HG03196 (cell line): ENCODE data around the gene DOCK2.
"Not testable (repeated sequence)": the region's sequence is repeated elsewhere in the genome, so short reads cannot be mapped to it uniquely, and the experiment has no call there.

Experiments used
- ATAC-seq: cut with Tn5 transposase; IDR thresholded peaks from one replicate; pipeline ENCODE4 v1.9.1; 2021; ENCODE audit not compliant: unreplicated experiment

The DOCK2 gene

DNA sequence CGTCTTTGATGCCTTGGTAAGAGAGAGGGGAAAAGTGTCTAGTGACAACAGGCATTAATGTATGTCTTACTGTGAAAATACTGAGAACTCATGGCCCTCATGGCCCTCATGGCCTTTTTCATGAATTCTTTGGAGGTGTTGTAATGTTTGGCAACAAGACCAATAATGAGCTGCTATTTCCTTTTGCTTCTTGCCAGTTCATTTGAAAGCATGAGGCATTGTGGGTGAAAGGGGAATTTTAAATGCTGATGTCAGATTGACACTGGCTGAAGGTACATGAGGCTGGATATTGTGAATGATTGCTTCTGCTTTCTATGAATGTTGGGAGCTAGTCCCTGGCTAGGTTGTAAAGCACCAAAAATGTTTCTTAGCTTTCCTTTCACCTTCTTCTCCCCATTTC, 79.2 kb downstream of the DOCK2 start:
- no peak for ATAC-seq

DNA sequence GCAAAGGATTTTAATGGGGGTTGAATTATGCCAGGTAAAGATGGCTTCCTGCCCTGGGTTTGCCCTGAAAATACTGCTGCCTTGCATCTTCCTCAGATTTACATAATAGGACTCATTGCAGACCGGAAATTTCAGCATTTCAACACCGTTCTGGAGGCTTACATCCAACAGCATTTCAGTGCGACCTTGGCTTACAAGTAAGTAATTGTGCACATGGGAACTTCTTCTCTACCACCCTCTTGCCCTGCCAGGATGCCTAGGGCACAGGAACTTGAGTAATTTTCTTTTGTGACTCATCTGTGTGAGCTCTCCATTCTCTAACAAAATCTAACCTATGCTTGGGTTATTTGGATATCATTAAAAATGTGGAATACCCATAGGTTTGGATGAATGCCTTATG, 80.2 kb downstream of the DOCK2 start:
- ATAC-seq, result no peak

DNA sequence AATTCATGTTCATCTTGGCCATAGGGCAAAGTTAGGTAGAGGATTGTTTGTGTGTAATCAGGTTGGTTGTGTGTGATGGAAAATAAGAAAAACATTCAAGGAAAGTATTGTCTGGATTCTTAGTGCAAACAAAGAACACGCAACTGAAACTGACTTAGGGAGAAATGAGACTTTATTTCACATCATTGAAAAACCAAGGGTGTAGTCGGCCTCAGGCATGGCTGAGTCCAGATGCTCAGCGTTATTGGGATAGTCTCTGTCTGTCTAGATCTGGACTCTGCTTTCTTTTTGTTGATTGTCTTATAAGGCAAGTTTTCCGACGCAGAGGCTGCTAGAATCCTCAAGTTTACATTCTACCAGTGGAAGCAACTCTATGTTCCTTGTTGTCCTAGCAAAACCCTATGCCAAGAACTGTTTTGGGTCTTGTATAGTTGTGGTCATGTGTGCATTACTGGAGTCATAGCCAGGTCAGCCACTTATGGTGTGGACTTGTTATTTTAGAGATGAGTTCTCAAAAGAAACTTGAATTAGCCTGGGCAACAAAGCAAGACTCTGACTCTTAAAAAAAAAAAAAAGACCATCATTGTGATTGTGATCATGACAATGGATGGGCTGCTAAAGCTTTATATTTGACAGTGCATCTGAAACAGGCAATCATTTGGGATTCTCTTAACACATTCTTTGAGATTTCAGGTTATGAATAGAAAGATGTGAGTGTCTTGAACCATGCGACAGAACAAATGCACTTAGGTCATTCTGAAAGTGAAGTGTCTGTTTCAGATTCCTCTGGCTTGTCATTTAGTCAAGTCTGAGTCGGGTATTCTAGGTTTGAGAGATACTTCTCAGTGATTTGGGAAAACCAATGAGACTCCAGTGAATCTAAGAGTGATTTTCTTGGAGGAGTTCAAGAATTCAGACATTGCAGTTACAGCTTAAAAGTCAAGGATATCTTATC, 82.6 kb downstream of the DOCK2 start:
- ATAC-seq, result peak; percentile 61

DNA sequence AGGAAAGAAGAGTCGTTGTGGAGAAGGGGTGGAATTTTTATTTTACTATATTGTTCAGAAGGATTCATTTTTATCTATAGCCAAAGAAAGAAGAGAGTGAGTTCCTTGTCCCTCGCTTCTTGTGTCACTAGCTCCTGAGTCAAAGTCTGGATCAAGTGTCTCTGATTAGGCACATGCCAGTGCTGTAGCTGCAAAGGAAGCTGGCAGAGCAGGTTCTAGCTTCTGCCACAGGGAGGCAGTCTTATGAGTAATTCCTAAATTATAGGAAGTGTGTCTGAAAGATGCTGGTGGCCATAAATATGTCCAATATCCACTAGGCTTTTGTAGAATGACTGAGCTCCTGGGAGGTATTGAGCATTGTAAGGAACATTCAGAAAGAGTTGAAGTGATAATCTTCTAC, 84.7 kb downstream of the DOCK2 start:
- no peak for ATAC-seq

DNA sequence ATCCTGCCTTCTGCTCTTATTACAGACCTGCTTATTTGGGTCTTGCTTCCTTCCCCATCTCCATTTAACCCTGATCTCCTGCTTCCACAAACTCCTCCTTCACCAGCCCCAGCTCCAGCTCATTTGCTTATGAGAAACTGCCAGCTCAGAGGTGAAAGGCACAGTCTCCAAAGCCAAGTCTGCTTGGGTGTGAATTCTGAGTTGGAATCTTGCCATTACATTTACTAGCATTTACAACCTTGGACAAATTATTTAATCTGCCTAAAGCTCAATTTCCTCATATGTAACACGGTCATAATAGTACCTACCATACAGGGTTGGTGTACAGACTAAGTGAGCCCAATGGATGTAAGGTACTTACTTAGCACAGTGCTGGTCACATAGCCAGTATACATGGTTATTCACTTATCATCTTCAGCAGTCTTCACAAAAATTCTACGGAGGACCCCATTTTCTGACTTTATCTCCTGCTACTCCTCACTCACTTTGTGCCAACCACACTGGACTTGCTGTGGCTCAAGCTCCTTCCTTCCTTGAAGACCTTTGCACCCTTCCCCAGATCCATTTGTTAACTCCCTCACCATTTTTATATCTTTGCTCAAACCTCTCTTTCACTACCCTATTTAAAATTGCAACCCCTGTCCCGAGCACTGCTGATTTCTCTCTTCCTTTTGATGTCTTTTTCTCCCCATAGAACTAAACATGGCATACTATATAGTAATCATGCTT, 86.2 kb downstream of the DOCK2 start:
- ATAC-seq, result no peak

DNA sequence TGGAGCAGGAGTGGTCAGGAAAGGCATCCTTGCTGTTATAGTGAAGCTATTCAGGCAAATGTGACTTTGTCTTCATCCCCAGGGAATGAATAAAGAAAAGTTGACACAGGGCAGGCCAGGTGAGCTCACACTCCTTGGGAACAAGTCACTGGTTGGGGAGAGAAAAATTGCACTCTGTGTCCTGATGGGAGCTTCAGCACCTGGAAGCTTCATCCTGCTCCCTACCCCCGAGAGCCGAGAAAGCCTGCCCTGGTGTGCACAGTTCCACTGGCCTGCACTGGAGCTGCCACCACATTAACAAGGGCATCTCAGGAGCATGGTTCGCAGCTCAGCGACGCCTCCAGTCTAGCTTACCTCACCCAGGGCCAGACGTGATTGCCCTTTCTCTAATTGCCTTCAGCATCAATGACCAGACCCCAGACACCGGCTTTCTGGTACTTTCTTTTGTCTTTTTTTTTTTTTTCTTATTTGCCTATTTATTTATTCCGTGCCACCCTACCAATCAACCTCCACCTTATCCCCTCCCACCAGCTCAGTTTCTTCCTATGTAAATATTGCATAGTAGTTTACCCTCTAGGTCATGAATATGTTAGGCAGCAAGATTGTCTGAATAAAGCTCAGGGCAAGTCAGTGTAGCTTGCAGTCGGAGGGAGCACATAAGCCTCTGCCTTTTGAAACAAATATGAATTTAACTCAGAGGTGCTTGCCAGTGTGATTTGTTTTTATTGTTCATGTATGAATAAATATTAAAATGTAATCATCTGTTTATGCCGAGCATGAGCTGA, 87.4 kb downstream of the DOCK2 start:
- ATAC-seq, result no peak

DNA sequence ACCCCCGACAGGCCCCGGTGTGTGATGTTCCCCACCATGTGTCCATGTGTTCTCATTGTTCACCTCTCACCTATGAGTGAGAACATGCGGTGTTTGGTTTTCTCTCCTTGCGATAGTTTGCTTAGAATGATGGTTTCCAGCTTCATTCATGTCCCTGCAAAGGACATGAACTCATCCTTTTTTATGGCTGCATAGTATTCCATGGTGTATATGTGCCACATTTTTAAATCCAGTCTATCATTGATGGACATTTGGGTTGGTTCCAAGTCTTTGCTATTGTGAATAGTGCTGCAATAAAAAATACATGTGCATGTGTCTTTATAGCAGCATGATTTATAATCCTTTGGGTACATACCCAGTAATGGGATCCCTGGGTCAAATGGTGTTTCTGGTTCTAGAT, 88.6 kb downstream of the DOCK2 start:
- ATAC-seq, result not testable (repeated sequence)

DNA sequence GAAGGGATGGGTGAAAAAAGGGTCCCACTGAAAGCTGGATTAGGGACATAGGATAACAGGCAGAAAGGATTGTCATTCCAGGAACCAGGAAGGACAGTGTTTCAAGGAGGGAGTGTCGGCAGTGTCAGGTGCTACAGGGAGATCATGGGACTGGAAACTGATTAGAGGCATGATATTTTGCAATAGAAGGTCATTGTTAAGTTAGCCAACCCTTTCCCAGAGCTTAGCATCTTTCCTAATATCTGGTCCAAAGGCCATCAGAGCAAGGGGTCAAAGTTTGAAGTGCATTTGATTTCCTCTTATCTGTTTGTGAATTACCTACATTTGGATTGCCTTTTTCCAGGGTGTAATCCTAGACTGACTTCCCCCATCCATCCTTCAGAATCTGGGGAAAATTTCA, 91.3 kb downstream of the DOCK2 start:
- no peak for ATAC-seq

DNA sequence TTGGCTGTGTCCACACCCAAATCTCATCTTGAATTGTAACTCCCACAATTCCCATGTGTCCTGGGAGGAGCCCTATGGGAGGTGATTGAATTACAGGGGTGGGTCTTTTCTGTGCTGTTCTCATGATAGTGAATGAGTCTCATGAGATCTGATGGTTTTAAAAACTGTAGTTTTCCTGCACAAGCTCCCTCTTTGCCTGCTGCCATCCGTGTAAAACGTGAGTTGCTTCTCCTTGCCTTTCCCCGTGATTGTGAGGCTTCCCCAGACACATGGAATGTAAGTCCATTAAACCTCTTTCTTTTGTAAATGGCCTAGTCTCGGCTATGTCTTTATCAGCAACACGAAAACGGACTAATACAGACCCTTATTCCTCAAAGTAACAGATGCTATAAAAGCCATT, 94.1 kb downstream of the DOCK2 start:
- ATAC-seq, result no peak

DNA sequence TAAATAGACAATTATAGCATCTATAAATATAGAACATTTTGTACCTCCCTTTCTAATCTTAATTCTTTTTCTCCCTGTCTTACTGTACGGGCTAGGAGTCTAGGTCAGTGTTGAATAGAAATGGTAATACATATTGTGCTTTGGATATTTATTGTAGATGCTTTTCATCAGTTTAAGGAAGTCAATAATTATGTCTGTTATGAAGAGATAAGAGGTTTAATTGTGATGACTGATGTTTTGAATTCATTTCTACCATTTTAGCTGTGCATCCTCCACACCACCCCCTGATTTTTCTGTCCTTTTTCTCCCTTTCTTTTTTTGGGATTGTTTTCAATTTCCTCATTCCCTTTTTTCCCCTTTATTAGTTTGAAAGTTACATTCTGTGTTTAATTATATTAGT, 95.8 kb downstream of the DOCK2 start:
- no peak for ATAC-seq

DNA sequence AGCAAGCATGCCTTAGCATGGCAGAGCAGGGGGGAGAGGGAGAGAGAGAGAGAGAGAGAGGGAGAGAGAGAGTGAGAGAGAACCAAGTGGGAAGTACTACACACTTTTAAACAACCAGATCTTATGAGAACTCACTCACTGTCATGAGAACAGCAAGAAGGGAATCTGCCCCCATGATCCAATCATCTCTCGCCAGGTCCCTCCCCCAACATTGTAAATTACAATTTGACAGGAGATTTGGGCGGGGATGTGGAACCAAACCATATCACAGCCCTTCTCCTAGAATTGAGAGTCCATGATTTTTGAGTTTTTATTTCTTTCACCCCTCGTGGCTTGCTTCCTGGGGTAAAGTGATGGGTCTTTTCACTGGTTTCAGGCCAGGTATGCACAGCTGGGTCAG, 98.8 kb downstream of the DOCK2 start:
- ATAC-seq, result no peak

DNA sequence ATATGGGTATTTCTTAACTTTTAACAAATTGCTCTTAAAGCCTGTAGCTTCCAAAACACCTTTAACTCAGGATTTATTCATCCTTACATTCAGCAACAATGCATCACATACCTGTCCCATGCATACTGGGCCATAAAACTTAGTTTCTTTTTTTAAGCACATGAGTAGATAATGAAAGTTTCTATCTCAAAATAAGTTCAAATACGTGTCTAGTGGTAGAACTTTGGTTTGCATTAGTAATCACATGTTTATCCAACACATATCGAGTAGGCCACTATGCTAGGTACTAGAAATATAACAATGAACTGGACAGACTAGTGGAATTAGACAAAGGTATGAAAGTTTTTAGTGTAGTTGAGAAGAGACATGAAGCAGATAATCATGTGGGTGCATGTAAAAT, 99.6 kb downstream of the DOCK2 start:
- ATAC-seq, result no peak

DNA sequence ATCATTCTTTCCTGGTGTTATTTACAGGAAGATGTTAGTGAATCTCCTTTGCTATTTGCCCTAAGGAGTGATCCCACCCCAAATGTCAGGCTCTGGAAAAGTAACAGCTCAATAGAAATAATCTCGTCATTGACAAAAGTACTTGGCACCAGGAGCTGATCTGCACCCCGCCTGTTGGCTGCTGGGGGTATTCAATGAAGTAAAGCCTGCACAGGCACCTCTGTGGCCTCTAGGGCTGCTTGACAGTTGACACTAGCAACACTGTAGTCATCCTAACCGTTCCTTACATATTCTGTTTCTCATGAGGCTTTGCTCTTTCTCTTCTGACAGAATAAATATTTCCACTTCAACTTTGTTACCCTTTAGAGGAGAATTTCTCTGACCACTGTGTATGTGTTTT, 103.4 kb downstream of the DOCK2 start:
- ATAC-seq, result no peak

DNA sequence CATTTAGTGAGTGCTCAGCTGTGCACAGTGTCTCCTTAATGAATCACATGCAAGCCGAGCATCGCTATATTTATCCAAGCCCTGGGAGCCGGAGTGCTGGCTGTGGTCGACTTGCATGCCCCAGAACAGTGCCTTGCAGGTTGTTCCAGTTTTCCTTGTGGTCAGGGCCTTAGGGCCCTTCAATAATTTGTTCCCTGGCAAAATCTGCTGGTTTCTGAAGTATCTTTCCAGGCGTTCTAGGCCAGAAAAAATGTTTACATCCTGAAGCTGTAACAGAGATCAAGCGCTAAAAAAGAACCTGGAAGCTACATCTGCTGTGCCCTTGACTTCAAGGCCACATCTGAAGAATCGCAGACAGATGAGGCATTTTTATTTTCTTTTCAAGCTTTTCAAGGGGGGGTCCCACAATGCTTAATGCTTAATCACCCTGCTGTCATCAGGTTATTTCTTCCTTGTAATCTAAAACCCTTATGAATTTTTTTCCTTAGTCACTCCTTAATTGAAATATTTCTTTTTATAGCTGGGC, 105.8 kb downstream of the DOCK2 start:
- no peak for ATAC-seq

DNA sequence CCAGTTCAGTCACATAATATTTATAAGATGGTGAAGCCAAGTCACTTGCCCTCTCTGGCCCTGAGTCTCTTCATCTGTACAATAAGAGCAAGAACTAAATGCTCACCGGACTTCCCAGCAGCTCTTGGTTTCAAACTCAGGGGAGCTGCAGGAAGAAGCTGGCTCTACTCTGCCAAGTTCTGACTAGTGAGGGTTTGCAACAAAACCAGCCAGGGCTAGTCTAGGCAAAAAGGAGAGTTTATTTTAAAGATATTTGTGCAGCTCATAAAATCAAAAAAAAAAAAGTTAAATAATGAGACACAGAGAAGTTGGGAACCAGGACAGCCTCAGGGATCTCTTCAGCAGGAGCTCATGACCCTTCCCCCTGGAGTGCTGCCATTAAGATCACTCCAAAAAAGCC, 107.3 kb downstream of the DOCK2 start:
- ATAC-seq, result no peak

DNA sequence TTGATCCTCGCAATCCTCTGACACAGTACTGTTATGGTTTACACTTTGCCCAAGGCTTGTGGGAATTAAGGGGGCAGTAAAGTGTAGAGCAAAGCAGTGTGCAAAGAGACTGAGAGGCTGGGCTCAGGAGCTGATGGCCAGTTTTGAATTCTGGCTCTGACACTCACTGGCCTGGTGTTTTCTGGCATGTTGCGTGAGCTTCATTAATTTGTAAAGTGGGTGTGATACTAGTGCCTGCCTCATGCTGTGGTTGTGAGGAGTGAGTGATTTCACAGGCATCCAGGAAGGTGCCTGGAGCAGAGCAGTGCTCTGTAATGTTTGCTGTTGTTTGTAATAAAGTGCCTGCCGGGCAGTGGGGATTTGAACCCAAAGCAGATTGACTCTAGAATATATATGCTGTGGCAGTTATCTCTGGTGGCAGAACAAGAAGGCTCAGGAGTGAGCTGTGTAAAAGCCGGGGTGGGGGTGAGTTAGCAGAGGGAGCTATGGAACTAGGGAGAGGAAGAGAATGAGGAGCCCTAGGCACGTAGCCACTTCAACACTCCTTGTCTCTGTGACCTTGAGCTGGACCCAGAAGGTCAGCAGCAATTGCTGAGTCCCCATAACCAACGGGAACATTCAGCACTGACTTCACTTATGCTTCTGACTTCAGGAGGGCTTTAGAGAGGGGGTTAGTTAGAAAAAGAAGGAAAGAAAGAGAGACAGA, 108.5 kb downstream of the DOCK2 start:
- ATAC-seq, result no peak

DNA sequence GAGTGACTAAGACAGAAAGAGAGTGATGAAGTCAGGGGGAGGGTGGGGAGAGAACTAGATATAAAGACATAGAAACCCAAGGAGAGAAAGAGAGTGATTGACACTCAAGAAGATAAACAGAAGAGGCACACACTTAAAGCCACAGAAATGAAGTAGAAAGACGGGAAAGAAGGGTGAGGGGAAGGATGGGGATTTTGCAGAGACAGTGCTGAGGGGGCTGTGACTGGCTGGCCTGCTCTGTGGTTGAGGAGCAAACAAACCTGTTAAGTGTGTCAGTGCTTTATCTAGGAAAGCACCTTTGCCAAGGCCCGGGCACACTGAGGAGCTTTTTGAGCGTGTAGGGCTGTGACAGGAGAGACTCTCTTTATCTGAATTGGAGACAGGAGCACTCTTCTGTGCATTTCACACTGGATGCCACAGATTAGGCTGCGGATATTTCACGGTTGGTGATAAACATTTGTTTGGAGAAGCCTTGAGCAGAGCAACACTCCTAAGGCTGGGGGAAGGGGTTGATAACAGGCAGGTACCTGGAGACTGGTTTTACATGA, 109.1 kb downstream of the DOCK2 start:
- ATAC-seq, result peak; percentile 48

DNA sequence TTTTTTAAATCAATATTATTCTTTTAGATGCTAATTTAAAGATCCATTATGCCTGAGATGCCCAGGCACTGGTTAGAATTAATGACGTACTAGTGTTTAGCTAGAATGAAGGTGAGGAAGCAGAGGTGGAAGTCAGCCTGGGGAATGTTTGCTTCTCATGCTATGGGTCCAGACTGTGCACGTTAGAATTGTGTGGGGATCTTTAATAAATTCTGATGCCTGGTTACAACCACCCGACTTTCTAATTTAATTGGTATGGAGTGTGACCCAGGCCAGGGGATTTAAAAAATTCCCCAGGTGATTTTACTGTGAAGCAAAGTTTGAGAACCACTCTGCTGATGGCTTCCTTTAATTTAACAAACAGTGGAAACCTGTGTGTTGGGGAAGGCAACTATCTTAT, 111.1 kb downstream of the DOCK2 start:
- no peak for ATAC-seq

DNA sequence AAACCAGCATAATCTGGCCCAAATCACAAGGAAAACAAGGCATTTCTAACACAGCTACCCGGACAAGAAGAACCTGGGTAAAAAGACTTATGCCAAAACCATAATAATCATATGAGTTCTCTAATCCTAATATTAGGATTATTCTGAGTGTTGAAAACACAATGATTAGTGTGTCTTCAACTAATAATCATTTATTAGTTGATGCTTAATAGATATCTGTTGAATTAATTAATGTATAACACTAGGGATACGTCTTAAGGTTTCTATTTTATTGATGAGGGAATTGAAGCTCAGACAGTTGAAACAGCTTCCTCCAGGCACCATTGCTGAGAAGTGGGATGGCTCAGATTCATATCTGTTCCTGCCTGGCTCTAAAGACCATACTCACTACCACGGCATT, 112.2 kb downstream of the DOCK2 start:
- ATAC-seq, result no peak

DNA sequence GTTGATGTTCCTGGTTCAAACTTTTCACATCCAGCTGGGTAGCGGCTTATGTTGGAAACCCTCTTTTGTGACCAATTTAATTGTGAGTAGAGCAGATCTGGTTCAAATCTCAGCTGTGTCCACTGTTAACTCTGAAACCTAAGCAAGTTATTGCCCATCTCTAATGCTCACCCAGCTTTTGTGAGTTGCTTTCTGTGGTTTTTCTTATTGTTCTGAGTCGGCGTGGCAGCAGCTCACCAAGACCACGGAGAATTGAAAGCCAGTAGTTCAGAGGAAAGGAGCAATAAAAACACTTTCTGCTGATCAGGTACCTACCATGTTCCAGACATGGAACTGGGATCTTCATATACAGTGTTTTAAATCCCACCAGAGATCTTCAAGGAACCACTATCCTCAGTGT, 114.4 kb downstream of the DOCK2 start:
- ATAC-seq, result no peak
